MV-4-11 (cell line): Measurements from ENCODE around the gene WDR45.

Experiments used
- DNase-seq: peaks from one replicate; lab custom pipeline; 2025; lab: John Stamatoyannopoulos, UW

The WDR45 gene

GRCh38 chrX:49043220-49043986 is 36.3 kb downstream of the WDR45 start, which contains the start of gene TFE3:
Gene TFE3 (minus strand): TSS chrX:49043357. CDS start chrX:49043226, 131 bp downstream.
- DNase-seq: peak; percentile 98

DNA sequence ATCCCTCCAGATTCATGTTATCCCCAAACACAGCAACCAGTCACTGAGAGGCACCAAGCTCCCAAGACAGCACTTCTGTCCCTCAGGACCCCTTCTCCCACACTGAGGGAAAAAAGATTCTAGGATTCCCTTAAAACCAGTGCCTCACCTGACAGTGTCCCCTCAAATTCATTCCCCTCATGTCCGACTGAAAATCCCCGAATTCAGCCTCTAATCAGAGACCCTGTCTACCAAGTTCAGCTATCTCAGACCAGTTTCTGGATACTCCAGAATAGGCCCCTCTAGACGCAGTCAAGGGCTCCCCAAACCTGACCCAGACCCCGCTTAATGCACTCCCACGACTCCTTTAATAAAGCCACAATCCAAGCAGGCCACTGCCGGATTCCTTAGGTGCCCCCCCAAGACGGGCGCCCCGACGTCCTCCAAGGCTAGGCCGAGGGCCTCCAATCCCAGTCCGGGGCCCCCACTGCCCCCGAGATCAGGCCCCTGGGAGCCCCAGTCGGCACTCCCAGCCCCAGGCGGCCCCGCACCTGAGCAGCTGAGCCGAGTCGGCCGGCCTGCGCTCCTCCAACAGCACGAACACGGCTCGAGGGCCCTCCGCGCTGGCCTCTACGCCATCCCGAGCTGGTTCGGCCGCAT is 37.0 kb downstream of the WDR45 start:
- DNase-seq: no peak

DNA sequence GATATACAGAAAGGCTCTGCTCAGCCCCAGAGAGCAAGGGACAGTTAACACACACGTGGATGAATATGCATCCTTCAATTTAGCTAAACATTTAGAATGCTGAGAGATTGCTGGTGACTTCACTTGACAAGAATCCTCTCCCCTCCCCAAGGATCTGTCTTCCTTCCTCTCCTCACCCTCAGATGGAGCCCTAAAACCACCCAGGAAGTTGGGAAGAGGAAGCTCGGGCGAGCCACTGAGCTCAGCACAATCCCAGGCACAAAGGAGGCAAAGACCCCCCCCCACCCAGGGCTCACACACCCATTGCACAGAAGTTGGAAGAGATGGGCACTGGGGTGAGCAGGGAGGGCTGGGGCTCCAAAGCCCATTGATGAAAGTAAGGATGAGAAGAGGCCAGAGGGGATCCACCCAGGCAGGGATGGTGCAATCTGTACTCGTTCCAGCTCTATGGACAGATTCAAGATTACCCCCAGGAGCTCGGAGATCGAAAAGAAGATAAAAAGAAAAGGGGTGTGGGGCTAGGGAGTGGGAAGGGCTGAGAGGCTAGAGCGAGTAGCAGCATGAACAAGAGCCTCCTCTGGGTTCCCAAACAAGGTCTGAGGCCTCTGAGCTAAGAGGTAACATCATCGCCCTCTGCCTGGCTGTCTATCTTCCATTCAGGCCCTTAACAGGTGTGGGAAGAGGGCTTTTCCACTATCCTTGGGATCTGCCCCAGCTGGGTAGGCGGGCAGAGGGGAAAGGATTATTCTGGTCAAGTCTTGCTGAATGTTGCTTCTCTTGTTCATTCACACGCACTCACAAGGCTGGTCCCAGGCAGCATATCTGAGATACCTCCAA is 37.7 kb downstream of the WDR45 start:
- no peak for DNase-seq

DNA sequence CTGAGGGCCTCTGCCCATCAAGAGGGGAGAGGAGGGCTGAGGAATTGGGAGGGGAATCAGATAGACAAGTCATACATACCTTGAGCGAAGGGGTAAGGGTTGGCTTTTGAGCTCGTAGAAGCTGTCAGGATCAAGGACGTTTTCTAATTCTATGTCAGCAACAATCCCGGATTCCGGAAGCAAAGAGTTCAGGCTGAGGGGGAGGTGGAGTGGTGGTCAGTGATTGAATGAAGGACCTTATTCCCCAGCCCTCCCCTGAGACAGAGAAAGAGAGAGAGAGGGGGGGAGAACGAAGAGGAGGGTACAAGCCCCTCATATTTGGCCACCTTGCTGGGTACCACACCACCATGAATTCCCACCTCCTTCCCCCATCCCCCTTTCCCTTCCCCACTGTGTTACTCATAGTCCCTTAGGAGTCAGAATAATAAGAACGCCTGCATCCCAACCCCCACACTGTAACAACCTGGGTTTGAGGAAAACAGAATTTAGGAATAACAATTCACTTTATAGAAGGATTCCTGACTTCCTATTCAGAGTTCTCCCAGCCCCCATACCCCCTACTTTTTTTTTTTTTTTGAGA is 39.2 kb downstream of the WDR45 start:
- no peak for DNase-seq

GRCh38 chrX:49039598-49040375 is 39.9 kb downstream of the WDR45 start:
- peak; percentile 84 for DNase-seq

GRCh38 chrX:49037883-49038475 is 41.7 kb downstream of the WDR45 start:
- DNase-seq: no peak

DNA sequence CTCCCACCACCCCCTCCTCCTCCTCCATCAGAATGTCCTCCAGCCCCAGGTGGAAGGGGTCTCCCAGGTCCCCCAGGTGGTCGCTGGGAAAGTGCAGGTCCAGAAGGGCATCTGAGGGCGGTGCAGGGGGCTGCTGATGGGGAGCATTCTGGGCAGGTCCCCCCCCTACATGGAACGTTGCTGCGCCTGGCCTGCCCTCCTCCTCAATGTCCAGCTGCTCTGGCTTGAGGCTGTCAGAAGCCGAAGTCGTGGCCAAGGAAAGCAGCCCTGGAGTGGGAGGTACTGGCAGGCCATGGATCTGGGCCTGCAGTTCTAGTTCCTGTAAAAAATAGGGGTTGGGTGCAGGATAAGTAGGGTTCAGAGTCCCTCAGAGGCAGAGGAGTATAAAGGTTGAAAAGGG is 49.4 kb downstream of the WDR45 start:
- DNase-seq: no peak

DNA sequence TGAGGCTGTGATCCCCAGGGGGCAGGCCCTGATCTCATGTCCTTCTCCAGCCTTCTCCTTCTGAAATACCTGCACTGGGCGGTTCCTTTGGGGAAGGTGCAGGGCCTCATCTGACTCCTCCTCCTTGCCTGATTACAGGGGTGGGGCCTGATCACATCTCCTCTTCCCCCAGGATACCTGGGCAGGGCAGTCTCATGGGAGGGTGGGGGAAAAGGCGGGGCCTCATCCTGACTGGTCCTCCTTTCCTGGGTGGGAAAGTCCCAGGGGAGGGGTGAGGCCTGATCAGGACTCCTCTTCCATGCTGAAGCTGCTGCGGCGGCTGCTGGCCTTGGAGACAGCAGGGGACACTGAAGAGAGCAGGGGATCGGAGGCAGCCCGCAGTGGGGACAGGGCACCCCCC is 49.8 kb downstream of the WDR45 start:
- no peak for DNase-seq
